GM21515 (cell line): Measurements from ENCODE around the gene OTOF.

Experiments
- ATAC-seq: cut with Tn5 transposase; IDR thresholded peaks from one replicate; pipeline ENCODE4 v1.9.1; 2021; ENCODE audit not compliant: unreplicated experiment

OTOF gene

GRCh38 chr2:26454561-26455001 is 23.3 kb downstream of the OTOF start:
- no peak for ATAC-seq

DNA sequence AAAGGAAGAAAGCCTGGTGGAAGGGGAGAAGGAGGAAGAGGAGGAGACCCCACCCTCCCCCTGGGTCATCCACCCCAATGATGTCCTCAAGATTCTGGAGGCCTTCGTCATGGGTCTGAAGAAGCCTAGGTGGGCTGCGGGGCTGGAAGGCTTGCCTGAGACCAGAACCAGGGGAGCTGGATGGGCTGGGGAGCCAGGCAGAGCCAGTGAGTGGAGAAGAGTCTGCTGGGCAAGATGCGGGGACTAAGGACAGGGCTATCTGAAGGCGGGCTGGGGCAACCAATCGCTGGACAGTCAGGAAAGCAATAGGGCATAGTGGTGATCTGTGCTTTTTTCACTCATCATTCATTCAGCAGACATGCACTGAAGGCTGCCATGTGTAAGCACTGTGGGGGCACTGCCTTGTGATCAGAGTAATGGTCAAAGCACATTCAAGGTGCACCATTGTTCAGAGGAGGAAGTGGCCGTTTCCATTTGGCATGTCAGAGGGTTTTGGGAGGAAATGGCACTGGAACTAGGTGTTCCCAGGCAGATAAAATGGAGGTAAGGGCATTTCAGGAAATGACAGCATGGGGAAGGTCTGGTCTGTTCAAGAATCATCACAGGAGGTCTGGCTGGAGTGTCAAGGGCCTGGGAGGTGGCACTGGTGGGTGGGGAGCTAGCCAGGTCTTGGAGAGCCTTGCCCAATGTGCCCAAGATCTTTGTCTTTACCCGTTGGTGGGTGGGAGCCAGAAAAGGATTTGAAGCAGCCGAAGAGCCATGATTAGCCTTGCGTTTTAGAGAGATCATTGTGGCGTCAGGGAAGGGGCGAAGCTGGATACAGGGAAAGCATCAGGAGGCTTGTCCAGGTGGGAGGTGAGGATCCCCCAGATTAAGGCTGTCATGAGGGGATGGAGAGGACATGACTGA is 24.2 kb downstream of the OTOF start:
- no peak for ATAC-seq

GRCh38 chr2:26451700-26452099 is 26.2 kb downstream of the OTOF start:
- no peak for ATAC-seq

GRCh38 chr2:26450031-26450635 is 27.8 kb downstream of the OTOF start:
- ATAC-seq: no peak

- ATAC-seq: no peak
Measured at GRCh38 chr2:26449278-26450030, 28.5 kb downstream of the OTOF start.

DNA sequence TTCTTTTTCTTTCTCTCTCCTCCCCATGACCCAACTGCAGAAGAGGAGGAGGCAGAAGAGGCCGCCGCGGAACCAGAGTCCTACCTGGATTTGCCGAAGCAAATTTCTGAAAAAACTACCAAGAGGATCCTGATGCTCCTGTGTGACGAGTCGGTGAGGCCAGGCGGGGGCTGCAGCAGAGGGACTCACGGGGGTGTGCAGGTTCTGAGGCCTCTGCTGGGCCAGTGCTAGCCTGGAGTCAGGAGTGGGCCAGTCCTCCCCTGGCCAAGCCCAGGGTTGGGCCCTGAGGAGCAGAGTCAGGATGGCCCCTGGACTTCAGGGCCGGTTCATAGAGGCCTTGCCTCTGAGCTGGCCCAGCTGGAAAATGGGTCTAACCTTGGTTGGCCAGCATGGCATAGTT is 29.3 kb downstream of the OTOF start:
- no peak for ATAC-seq

DNA sequence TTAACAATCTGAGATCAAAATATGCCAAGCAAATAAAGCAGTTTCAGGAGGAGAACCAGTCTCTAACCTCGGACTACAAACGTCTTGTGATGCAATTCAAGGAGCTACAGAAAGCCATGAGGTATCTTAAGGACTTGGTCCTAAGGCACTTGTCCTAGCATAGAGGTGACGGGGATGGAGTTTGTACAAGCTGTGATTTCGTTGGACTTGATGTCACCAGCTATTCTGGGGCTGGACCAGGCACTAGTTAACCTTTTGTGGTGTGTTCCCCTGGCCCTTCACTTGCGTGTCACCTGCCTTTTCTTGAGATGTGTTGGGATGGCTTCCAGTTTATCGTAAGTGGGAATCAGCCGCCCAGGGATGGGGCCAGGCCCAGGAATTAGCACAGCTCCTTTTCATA is 33.7 kb downstream of the OTOF start:
- no peak for ATAC-seq

DNA sequence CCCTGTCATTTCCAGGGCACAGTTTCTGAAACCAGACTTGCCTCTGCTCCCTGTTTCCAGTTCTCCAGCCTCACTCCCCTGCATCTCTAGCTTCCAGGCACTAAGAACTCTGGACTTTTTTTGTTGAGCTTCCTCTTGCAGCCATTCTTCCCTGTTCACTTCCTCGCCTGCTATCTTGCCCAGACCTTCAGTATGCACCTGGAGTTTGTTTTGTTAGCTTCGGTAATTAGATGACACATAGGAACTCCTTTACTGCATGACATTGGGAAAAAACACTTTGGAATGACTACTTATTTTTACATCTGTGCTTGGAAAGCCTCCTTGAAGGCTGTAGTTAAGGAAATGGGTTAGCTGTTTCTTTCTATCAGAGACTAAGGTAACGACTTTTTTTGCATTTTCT is 35.2 kb downstream of the OTOF start:
- ATAC-seq: no peak

DNA sequence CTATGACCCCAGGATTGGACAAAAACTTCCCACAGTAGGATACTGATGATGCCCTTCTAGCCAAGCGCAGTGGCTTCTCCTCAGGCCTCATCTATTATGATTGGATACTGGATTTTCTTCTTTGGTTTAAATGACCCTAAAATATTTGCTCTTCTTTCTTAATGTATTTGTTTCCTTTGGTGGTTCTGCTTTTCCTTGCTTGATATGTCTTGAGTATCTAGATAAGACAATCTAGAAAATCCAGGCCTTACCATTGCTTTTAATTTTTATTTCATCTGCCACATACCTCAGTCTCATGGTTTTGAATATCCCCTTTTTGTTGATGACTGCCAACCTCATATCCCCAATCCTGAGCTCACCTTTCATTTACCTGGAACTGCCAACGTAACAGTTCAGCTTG is 35.6 kb downstream of the OTOF start:
- no peak for ATAC-seq

DNA sequence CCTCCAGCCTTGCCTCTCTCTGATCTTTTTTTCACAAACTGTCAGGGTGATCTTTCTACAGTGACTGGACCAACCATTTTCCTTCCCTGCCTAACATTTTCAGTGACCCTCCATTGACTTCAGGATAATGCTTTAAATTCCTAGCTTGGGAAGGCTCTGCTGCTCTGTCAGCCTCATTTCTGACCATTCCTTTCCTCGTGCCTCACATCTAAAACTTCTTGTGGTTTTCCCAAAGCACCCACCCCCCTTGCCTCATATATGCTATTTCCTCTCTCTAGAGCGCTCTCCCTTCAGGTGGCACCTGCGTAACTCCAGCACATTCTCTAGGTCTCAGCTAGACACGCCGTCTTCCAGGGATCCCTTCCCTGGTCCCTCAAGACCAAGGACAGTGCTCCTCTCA is 39.0 kb downstream of the OTOF start:
- no peak for ATAC-seq

DNA sequence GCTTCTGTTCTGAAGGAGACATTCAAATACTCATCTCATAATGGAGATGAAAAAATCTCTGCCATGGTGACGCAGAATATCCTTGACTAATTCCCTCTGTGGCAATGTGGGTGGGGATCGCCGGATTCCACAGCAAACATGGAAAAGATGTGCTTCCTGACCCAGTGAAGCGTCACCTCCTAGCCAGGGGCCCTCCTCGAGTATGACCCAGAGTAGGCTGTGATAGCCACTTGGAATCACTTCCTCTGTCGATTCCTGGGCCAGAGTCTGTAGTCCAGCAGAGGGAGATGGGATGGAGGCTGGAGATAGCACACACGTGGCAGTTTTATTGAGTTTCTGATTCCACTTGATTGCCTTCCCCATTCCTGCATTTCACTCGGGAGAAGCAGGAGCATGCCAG is 39.4 kb downstream of the OTOF start:
- no peak for ATAC-seq

DNA sequence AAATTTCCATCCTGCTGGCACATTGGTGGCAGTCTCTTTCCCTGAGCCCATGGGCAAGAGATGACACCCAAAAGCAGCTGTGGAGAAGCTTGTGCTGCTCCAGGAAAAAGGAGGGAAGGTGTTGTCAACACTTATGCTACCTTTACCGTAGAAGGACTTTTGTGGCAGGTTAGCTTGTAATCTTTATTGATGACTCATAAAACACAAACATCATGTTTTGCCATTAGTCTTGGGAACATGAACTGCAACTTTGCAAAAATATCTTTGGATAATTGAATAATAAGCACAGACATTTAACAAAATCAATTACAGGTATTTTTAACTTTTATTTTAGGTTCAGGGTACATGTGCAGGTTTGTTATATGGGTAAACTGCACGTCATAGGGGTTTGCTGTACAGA is 42.8 kb downstream of the OTOF start:
- ATAC-seq: no peak

- ATAC-seq: no peak
Measured at GRCh38 chr2:26432859-26433258, 45.1 kb downstream of the OTOF start.

DNA sequence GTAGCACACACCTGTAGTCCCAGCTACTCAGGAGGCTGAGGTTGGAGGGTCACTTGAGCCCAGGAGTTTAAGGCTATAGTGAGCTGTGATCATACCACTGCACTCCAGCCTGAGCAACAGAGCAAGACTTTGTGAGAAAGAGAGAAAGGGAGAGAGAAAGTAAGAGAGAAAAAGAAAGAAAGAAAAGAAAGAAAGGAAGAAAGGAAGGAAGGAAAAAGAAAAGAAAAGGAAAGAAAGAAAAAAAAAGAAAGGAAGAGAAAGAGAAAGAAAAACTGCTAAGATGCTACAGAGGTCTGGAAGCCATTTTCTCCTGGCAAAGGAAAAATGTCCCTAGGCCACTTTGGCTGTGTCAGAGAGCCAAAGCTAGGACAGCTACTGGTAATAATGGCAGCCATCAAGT is 45.6 kb downstream of the OTOF start:
- ATAC-seq: no peak

GRCh38 chr2:26430826-26431225 is 47.1 kb downstream of the OTOF start:
- ATAC-seq: no peak

- no peak for ATAC-seq
Measured at GRCh38 chr2:26429779-26430578, 47.9 kb downstream of the OTOF start.

- no peak for ATAC-seq
Measured at GRCh38 chr2:26428846-26429245, 49.1 kb downstream of the OTOF start.

DNA sequence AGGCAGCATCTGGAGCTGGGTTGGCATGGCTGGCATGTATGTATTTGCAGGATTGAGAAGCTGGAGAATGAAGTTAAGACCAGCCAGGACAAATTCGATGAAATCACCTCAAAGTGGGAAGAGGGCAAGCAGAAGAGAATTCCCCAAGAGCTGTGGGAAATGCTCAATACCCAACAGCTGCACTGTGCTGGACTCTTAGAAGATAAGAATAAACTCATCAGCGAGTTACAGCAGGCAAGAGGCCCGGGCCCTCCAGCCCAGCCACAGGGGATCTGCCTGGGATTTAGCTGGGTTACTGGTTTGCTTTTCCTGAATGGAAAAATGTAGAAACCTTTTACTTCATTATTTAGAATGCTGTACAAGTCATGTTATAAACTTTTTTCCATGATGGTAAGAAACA is 53.7 kb downstream of the OTOF start:
- ATAC-seq: no peak

DNA sequence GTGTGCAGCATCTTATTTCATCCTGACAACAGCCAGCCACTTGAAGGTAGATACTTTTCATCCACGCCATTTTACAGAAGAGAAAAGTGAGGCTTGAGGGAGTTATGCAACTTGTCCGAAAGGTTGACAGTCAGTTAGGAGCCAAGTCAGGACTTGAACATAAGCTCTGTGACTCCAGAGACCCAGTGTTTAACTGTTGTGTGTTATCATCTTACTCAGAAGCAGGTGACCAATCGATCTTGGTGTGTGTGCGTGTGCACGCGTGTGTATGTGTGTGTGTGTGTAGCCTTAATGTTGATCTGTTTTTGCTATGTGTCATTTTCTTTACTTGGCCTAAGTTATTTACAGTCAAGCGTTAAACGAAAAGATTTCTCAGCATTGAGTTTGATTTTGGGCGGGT is 54.2 kb downstream of the OTOF start:
- ATAC-seq: no peak

DNA sequence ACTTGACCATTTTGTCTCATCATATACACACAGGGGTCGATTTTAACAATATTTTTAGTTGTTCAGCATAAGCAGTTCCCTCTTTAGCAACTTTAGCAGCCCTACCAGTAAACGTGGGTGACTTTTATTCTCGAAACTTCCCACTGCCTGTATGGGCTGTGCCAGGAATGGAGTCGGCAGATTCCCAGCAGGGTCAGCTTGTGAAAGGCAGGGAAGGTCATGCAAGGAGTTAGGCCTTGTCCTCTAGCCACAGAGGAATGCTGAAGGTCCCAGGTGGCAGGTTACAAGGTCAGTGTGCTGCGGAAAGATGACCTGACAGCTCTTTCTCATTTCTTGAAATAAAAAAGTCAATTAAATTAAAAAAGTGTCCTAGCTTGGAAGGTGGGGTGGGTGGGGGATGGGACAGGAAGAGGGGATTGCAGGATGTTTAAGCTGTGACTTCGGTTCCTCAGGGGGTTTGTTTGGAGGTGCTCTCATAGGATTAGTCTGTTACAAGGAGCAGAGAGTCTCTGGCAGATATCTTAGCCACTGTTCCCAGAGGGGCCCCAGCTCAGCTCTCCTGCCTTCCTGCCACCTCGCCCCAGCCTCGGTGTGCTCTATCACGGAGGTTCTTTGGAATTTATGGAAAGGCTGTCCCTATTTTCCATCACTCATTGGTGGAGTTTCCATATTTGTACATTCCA is 54.8 kb downstream of the OTOF start:
- ATAC-seq: no peak
